Measurements from ENCODE around the gene CTNNA1. TPM values are rescaled to one million over a fixed set of nuclear protein-coding genes. Genes with fewer than 3 reads are reported as not detected.
"Not testable (repeated sequence)": the region's sequence is repeated elsewhere in the genome, so short reads cannot be mapped to it uniquely, and the experiment has no call there.

The CTNNA1 gene, protein sequence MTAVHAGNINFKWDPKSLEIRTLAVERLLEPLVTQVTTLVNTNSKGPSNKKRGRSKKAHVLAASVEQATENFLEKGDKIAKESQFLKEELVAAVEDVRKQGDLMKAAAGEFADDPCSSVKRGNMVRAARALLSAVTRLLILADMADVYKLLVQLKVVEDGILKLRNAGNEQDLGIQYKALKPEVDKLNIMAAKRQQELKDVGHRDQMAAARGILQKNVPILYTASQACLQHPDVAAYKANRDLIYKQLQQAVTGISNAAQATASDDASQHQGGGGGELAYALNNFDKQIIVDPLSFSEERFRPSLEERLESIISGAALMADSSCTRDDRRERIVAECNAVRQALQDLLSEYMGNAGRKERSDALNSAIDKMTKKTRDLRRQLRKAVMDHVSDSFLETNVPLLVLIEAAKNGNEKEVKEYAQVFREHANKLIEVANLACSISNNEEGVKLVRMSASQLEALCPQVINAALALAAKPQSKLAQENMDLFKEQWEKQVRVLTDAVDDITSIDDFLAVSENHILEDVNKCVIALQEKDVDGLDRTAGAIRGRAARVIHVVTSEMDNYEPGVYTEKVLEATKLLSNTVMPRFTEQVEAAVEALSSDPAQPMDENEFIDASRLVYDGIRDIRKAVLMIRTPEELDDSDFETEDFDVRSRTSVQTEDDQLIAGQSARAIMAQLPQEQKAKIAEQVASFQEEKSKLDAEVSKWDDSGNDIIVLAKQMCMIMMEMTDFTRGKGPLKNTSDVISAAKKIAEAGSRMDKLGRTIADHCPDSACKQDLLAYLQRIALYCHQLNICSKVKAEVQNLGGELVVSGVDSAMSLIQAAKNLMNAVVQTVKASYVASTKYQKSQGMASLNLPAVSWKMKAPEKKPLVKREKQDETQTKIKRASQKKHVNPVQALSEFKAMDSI
- 100 to 1,000 TPM; 140 to 752 (median 389) TPM for total RNA-seq

DNA sequence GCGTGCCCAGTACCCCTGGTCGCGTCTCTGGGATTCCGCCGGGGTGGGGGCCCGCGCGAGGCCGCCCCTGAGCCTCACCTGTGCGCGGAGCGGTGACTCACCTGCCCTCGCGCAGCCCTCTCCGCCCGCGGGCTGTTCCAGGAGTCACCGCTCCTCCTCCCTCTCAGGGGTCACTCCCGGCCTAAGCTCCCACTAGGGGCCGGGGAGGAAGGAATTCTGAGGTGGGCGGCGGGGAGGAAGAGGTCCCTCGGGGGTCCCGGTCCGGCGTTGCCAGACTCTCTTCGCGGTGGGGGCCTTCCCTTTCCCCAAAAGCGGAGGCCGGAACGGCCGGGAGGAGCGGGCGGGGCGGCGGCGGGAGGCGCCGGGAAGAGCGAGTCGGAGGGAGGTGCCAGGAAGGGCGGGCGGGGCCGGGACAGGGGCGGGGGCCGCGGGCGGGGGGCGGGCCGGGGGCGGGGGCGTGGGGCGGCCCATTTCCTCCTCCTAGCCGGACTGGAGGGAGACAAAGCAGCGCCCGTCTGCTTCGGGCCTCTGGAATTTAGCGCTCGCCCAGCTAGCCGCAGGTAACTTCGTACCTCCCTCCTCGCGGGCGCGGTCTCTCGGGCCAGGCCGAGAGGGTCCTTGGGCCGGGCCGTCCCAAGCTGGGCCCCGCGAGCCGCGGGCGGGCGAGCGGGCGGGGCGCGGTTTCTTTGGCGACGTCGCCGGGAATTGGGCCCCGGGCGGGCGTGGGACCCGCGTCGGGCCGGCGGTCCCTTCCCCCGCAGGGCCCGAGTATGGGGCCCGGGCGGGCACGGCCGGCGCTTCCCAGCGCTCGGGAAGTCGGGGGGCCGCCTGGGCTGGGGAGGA is at the start of gene CTNNA1:
Gene CTNNA1, plus strand, starts transcription at position 475 of the 843 bp plus-strand sequence. CDS start 28,500 bp downstream, outside the sequence.
- peak within 1 kb of the TSS; percentile 98 to 99 for H3K27ac ChIP-seq
- peak; percentile 82 to 83 for DNase-seq
- no peaks in the 10 kb centered on the region for H3K27me3 ChIP-seq
- no peaks in the 10 kb centered on the region for H3K9me3 ChIP-seq
- peak; percentile 62 to 74 for TF ChIP-seq POLR2A (IDR thresholded peaks at IDR 0.05)
- TF ChIP-seq, protein P1, sequence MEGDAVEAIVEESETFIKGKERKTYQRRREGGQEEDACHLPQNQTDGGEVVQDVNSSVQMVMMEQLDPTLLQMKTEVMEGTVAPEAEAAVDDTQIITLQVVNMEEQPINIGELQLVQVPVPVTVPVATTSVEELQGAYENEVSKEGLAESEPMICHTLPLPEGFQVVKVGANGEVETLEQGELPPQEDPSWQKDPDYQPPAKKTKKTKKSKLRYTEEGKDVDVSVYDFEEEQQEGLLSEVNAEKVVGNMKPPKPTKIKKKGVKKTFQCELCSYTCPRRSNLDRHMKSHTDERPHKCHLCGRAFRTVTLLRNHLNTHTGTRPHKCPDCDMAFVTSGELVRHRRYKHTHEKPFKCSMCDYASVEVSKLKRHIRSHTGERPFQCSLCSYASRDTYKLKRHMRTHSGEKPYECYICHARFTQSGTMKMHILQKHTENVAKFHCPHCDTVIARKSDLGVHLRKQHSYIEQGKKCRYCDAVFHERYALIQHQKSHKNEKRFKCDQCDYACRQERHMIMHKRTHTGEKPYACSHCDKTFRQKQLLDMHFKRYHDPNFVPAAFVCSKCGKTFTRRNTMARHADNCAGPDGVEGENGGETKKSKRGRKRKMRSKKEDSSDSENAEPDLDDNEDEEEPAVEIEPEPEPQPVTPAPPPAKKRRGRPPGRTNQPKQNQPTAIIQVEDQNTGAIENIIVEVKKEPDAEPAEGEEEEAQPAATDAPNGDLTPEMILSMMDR (IDR thresholded peaks at IDR 0.05), result peak in 1 of 4 experiments; percentile 17
- intact Hi-C loops (cut with DNase I; ENCODE audit: low total_unique reads), result loop anchor here (5.0 kb wide), 1 partner anchor 176 kb away; the partner anchor contains the start of gene HSPA9
- H3K36me3 ChIP-seq, result no peaks in the 10 kb centered on the region
- H3K4me3 ChIP-seq, result peak within 1 kb of the TSS; percentile 87 to 94
- peaks cover 5 to 14% of the 10 kb centered on the region in 2 donors for H3K4me1 ChIP-seq

DNA sequence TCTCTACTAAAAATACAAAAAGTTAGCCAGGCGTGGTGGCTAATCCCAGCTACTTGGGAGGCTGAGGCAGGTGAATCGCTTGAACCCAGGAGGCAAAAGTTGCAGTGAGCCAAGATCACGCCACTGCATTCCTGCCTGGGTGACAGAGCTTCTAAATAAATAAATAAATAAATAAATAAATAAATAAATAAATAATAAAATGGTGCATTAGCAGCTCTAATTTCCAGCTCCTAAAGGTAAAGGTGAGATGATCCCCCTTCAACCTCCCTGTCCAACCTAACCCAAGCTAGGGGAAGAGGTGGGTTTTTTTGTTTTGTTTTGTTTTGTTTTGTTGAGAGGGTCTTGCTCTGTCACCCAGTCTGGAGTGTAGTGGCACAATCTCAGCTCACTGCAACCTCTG is 49.4 kb upstream of the CTNNA1 start:
- H3K9me3 ChIP-seq; H3K4me3 ChIP-seq; DNase-seq; H3K36me3 ChIP-seq; intact Hi-C loops (cut with DNase I; ENCODE audit: low total_unique reads); H3K4me1 ChIP-seq; H3K27ac ChIP-seq; H3K27me3 ChIP-seq: not testable (repeated sequence)

DNA sequence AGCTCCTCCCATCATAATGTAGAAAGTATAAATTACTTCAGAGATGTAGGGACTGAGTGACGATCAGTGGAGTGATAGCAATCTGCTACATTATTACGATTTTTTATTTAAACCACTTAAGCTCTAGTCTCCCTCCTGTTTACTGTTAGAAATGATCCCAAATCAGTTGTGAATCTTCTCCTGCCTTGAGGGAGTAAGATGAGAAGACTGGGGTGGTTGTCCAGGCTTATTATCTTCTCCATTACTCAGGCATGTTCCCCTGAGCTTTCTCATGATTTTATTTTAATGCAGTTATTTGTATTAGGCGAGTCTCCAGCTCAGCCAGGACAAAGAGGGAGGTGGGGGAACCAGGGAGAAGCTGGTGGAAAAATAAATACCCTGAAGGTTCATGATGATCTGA is 48.2 kb upstream of the CTNNA1 start:
- no peaks in the 10 kb centered on the region for H3K4me1 ChIP-seq
- H3K27ac ChIP-seq, result no peak overlapping the region
- DNase-seq, result no peak
- TF ChIP-seq POLR2A (IDR thresholded peaks at IDR 0.05), result no peak
- TF ChIP-seq, protein P1 (IDR thresholded peaks at IDR 0.05), result no peak
- H3K9me3 ChIP-seq, result no peaks in the 10 kb centered on the region
- no peaks in the 10 kb centered on the region for H3K27me3 ChIP-seq
- intact Hi-C loops (cut with DNase I; ENCODE audit: low total_unique reads), result no loop called here
- no peak overlapping the region for H3K4me3 ChIP-seq
- no peaks in the 10 kb centered on the region for H3K36me3 ChIP-seq

DNA sequence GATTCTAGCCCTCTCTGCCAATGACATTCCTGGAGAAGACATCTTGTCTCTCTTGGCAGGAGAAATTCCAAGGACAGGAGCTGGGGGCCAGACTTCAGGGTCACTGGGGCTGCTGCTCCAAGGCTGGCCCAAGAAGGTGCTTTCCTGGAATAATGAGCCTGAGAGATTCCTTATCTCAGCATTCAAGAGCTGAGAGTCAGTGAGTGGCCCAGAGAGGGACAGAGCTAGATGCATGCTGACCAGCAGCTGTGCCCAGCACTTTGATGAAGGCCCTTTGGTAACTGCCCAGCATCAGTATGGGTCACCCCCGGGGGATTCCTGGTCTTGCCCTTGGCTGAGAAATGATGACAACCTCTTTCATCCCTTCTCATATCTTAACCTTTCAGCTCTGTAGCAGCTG is 47.7 kb upstream of the CTNNA1 start:
- TF ChIP-seq, protein P1 (IDR thresholded peaks at IDR 0.05), result no peak
- TF ChIP-seq POLR2A (IDR thresholded peaks at IDR 0.05), result no peak
- H3K4me1 ChIP-seq, result no peaks in the 10 kb centered on the region
- H3K36me3 ChIP-seq, result no peaks in the 10 kb centered on the region
- H3K4me3 ChIP-seq, result no peak overlapping the region
- no peaks in the 10 kb centered on the region for H3K9me3 ChIP-seq
- H3K27me3 ChIP-seq, result no peaks in the 10 kb centered on the region
- DNase-seq, result no peak
- no peak overlapping the region for H3K27ac ChIP-seq
- intact Hi-C loops (cut with DNase I; ENCODE audit: low total_unique reads), result no loop called here
